Activated CD8-positive, alpha-beta memory T cell treated with anti-CD3 and anti-CD28 coated beads for 4 hours (primary cell): Measurements from ENCODE around the gene PLA2G4A.

Experiments
- DNase-seq, 2 donors: peaks; one replicate each; pipeline ENCODE4 v3.0.0-alpha.2; 2020; ENCODE audit warnings: low read depth in 2 of 2

The PLA2G4A gene

DNA sequence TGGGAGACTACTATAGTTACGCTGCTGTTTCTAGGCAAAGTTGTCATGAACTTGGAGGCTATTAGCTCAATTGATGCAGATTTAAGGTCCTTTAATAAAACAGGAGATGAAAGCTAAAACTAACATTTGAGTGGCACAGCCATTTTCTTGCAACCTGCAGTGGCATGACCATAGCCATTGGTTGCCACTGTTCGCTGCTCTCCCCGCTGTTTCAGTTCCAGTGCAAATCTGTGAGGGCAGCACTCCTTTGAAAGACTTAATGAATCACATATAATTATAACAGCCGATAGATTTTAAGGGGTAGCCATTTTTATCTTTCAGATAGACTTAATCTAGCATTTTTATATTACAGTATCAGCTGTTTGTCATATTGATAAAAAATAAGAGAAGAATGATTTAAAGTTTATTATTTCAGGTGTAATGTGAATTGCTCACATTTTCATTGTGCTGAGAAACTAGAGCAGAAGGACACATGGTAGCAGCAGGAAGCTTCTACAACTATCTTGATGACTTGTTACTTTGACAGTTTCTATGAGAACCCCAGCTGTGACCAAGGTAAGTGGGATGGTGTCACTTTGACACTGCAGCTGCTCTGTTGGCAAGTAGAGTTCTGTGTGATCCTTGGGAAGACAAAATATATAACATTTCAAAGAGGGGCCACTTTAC is 203.7 kb downstream of the PLA2G4A start:
- DNase-seq = no peak

DNA sequence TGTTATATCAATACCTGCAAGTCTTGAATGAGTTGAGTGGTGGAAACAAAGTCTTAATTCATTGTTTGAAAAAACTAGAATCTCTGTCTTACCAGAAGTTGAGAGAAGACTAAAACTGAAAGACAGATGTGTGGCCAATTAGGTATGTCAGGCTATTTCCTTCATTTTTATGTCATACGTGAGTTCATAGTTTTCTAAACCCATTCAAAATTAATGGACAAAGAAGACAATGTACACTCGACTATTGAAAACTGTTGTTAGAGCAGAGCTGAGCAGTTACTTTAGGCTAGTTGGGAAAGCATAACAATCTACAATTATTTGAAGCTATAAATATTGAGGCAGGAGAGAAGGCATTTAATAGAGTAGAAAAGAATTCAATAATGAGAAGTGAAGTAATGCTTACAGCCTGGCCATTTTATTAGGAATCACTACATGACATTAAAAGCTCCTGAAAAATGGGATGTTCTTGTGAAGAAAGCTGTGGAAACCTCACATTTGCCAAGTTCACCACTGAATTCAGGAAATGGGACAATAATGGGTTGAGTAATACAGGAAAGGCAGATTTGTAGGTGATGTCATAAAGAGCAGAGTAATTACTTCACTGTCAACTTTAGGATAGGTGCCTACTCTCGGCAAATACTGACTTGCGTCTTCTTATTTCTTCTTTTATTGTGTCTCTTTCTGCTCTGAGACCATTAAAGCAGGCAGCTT is 204.4 kb downstream of the PLA2G4A start:
- no peak for DNase-seq

DNA sequence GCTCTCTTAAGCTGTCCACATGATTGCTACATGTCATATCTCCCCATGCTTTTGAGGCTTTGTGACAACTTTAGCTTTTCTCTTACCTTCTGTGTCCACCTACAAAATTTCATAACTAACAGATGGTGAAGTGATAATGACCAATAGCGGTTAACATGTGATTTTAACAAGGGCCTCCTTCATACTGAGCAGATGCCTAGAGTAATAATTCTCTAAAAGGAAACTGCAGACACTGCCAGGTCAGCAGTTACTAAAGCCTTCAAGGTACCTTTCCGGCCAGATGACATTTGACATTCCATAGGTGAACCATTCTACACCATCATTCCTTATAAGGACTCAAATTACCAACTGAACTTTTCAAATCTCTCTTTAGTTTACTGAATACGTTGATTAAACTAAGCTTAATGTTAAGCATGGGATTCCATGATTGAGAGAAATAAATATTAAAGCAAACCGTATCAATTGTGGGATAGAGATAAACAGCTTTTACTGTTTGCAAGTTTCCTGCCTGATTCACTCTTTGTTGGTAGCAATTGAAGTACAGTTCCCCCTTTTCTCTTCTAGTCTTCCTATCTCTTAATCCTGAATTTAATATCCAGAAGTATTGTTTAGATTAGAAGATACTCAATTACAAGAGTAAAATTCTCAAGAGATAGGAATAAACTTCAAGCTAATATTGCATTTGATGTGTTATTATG is 205.1 kb downstream of the PLA2G4A start:
- no peak for DNase-seq

DNA sequence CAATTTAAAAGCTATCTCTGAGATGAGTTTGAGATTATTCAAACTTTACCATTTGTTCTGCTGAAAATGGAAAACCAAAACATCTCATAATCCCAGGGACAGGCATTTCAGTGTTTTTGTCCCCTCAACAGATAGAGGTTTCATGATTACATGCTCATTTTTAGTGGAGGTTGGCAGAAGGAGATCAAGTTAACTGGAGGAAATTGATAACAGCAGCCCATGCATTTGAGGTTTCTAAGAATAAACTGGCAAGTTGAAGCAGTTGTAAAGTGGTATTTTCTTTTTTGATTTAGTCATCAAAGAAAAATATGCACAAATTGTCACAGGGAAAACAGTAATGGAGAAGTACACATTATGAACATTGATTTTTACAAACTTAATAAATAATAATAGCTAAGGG is 205.8 kb downstream of the PLA2G4A start:
- no peak for DNase-seq

DNA sequence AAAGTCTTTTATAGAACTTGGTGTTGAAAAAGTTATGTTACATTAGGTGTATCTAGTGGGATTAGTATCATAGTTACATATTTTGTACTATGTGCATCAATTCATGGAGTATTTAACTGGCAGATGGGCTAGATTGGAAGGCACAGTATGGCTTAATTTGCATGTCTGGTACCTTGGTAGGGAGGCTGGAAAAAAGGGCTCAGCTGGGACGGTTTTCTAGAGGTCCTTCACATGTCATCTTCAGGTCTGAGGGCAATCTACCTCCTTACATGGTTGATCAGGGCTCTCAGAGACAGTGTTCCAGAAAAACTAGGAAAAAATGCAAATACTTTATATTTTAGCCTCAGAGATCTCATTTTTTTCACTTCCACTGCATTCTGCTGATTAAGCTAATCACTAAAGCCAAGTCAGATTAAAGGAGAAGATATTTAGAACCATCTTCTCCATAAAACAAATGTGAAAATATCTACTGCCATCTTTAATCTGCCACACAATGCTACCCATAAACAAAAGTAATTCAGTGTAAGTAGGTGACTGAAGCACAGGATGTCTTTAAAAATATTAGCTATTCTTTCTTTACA is 209.3 kb downstream of the PLA2G4A start:
- no peak for DNase-seq
